ENCODE data around the gene RYR3.

Gene RYR3

GRCh38 chr15:33698126-33698525 lies 387.4 kb downstream of the RYR3 start:
- Histone ChIP-seq H3K4me1 (ENCODE audit: low read depth, poor library complexity, severe bottlenecking) (no peaks in the 10 kb centered on the region), H3K79me2 (ENCODE audit: insufficient read depth, low read depth) (no peaks in the 10 kb centered on the region), H3K36me3 (ENCODE audit: insufficient read depth) (no peaks in the 10 kb centered on the region), H3K4me2 (no peak overlapping the region), H3K27ac (no peak overlapping the region), H3K27me3 (ENCODE audit: insufficient read depth, low read depth) (no peaks in the 10 kb centered on the region), H3K9ac (no peak overlapping the region), H3K4me3 (IDR thresholded peaks at IDR 0.05; ENCODE audit: insufficient read depth, low read depth, low read length) (no peak overlapping the region), H2AFZ (ENCODE audit: low read depth) (no peak overlapping the region), H4K20me1 (ENCODE audit: insufficient read depth) (no peaks in the 10 kb centered on the region)
- no peak for TF ChIP-seq CTCF (conservative IDR thresholded peaks at IDR 0.05; ENCODE audit: low read depth, low read length)

- no peaks in the 10 kb centered on the region for H3K4me1 ChIP-seq (ENCODE audit: low read depth, poor library complexity, severe bottlenecking)
- H3K9ac ChIP-seq: no peak overlapping the region
- no peak for TF ChIP-seq CTCF (conservative IDR thresholded peaks at IDR 0.05; ENCODE audit: low read depth, low read length)
- no peaks in the 10 kb centered on the region for H3K79me2 ChIP-seq (ENCODE audit: insufficient read depth, low read depth)
- H4K20me1 ChIP-seq (ENCODE audit: insufficient read depth): no peaks in the 10 kb centered on the region
- H3K27me3 ChIP-seq (ENCODE audit: insufficient read depth, low read depth): no peaks in the 10 kb centered on the region
- H3K27ac ChIP-seq: no peak overlapping the region
- H3K4me2 ChIP-seq: no peak overlapping the region
- H3K4me3 ChIP-seq (IDR thresholded peaks at IDR 0.05; ENCODE audit: insufficient read depth, low read depth, low read length): no peak overlapping the region
- H2AFZ ChIP-seq (ENCODE audit: low read depth): no peak overlapping the region
- H3K36me3 ChIP-seq (ENCODE audit: insufficient read depth): no peaks in the 10 kb centered on the region
Observed at GRCh38 chr15:33699145-33699544, 388.4 kb downstream of the RYR3 start.

GRCh38 chr15:33699691-33700447 lies 389.1 kb downstream of the RYR3 start:
- TF ChIP-seq CTCF (conservative IDR thresholded peaks at IDR 0.05; ENCODE audit: low read depth, low read length): no peak
- Histone ChIP-seq H2AFZ (ENCODE audit: low read depth) (no peak overlapping the region), H3K36me3 (ENCODE audit: insufficient read depth) (no peaks in the 10 kb centered on the region), H4K20me1 (ENCODE audit: insufficient read depth) (no peaks in the 10 kb centered on the region), H3K9ac (no peak overlapping the region), H3K4me2 (no peak overlapping the region), H3K27ac (no peak overlapping the region), H3K27me3 (ENCODE audit: insufficient read depth, low read depth) (no peaks in the 10 kb centered on the region), H3K4me3 (IDR thresholded peaks at IDR 0.05; ENCODE audit: insufficient read depth, low read depth, low read length) (no peak overlapping the region), H3K4me1 (ENCODE audit: low read depth, poor library complexity, severe bottlenecking) (no peaks in the 10 kb centered on the region), H3K79me2 (ENCODE audit: insufficient read depth, low read depth) (no peaks in the 10 kb centered on the region)

GRCh38 chr15:33700695-33701303 lies 390.0 kb downstream of the RYR3 start:
- H3K36me3 ChIP-seq (ENCODE audit: insufficient read depth): no peaks in the 10 kb centered on the region
- H3K4me2 ChIP-seq: no peak overlapping the region; the same call in 1 of the 2 replicates
- peak overlapping the region; percentile 60; the same call in 1 of the 2 replicates for H2AFZ ChIP-seq (ENCODE audit: low read depth)
- no peak overlapping the region for H3K4me3 ChIP-seq (IDR thresholded peaks at IDR 0.05; ENCODE audit: insufficient read depth, low read depth, low read length)
- no peaks in the 10 kb centered on the region for H4K20me1 ChIP-seq (ENCODE audit: insufficient read depth)
- no peaks in the 10 kb centered on the region for H3K4me1 ChIP-seq (ENCODE audit: low read depth, poor library complexity, severe bottlenecking)
- H3K79me2 ChIP-seq (ENCODE audit: insufficient read depth, low read depth): no peaks in the 10 kb centered on the region
- H3K27ac ChIP-seq: no peak overlapping the region
- TF ChIP-seq CTCF (conservative IDR thresholded peaks at IDR 0.05; ENCODE audit: low read depth, low read length): peak; percentile 93
- H3K9ac ChIP-seq: no peak overlapping the region
- no peaks in the 10 kb centered on the region for H3K27me3 ChIP-seq (ENCODE audit: insufficient read depth, low read depth)
